HepG2 (cell line): ENCODE measurements around the gene KAT2A. TPM values are rescaled to one million over a fixed set of nuclear protein-coding genes. Genes with fewer than 3 reads are reported as not detected.
A peak's percentile ranks its signal among the peaks of the same experiment; 100 is the strongest.

Experiments
- ATAC-seq: fragments of 200-7000 bp; cut with Tn5 transposase; 3 replicates; pipeline ENCODE4 v1.9.1; 2020; ENCODE audit warnings: mild to moderate bottlenecking, moderate library complexity
- BruUV-seq: library from RNA; stranded (reverse); fragments of 400-500 nt; replicated peaks from 2 replicates; lab custom pipeline; 2021; lab: Mats Ljungman, UMichigan
- CTCF ChIA-PET: fragments of 300-600 bp; formaldehyde crosslinking; extraction: SDS; loops from one replicate; lab custom pipeline; 2021; ENCODE audit warnings: low total read pairs, inconsistent platforms, low intra/inter-chr PET ratio; lab: Yijun Ruan, JAX
- POLR2A ChIA-PET: fragments of 350-600 bp; sonication (Branson Sonifier 250); formaldehyde crosslinking; loops from one replicate; lab custom pipeline; 2020; ENCODE audit warnings: antibody characterized with exemption, inconsistent platforms; lab: Yijun Ruan, JAX
- DNase-seq: peaks from one replicate; pipeline ENCODE4 v3.0.0-alpha.2; 2015; ENCODE audit warnings: low spot score
- FAIRE-seq: peaks from 3 replicates; lab custom pipeline; 2011; peaks lifted over from hg19 to GRCh38; lab: Jason Lieb, UNC
- H2AFZ ChIP-seq: one replicate; pipeline ENCODE4 v1.6.1; 2011; ENCODE audit warnings: low read length, inconsistent platforms
- H3K27ac ChIP-seq: fragments of 300-600 bp; 3 replicates; pipeline ENCODE4 v1.8.0; 2011; ENCODE audit warnings: mixed run types, mild to moderate bottlenecking, mixed read lengths, low read length, inconsistent platforms; ENCODE audit not compliant: insufficient read depth; ENCODE audit errors: extremely low read length
- H3K27me3 ChIP-seq, 2 experiments: fragments of 200-600 bp in 1 of 2; 2 replicates in 1 of 2; 3 replicates in 1 of 2; pipeline versions ENCODE4 v1.6.0 to v1.8.0; 2011; ENCODE audit warnings: low read length in 2 of 2, mild to moderate bottlenecking in 2 of 2, moderate library complexity in 2 of 2, inconsistent platforms in 1 of 2; ENCODE audit not compliant: insufficient read depth in 2 of 2, control insufficient read depth in 1 of 2
- H3K36me3 ChIP-seq, 2 experiments: fragments of 200-600 bp in 1 of 2; replicated peaks in 1 of 2; 2 replicates in 1 of 2; 3 replicates in 1 of 2; pipeline versions ENCODE4 v1.5.1 to v1.8.0; 2011; ENCODE audit warnings: low read length in 2 of 2, inconsistent platforms in 1 of 2; ENCODE audit not compliant: insufficient read depth in 2 of 2, control insufficient read depth in 1 of 2
- H3K4me1 ChIP-seq: 2 replicates; pipeline ENCODE4 v1.5.1; 2012; ENCODE audit warnings: low read length, inconsistent platforms; ENCODE audit not compliant: insufficient read depth
- H3K4me2 ChIP-seq: 2 replicates; pipeline ENCODE4 v1.6.0; 2011; ENCODE audit warnings: low read depth, low read length, inconsistent platforms
- H3K4me3 ChIP-seq, 3 experiments: fragments of 200-600 bp in 1 of 3; sonication (generic), shearing (Covaris generic) in 1 of 3; replicated peaks in 1 of 3; 2 replicates each; pipeline ENCODE4 v1.5.1; 2011 to 2016; ENCODE audit warnings: low read length in 3 of 3, inconsistent platforms in 2 of 3, low read depth in 2 of 3, mild to moderate bottlenecking in 2 of 3, control low read depth in 1 of 3, mixed read lengths in 1 of 3; ENCODE audit not compliant: insufficient read depth in 1 of 3
- H3K79me2 ChIP-seq: one replicate; pipeline ENCODE4 v1.6.1; 2011; ENCODE audit warnings: low read length, inconsistent platforms; ENCODE audit not compliant: insufficient read depth
- H3K9ac ChIP-seq: 2 replicates; pipeline ENCODE4 v1.6.0; 2011; ENCODE audit warnings: mild to moderate bottlenecking, low read depth, low read length, inconsistent platforms; ENCODE audit not compliant: insufficient read depth
- H3K9me3 ChIP-seq: 2 replicates; pipeline ENCODE4 v1.5.1; 2012; ENCODE audit warnings: mild to moderate bottlenecking, low read length
- H4K20me1 ChIP-seq: 2 replicates; pipeline ENCODE4 v1.6.0; 2011; ENCODE audit warnings: inconsistent platforms, mild to moderate bottlenecking, low read length, moderate library complexity; ENCODE audit not compliant: insufficient read depth
- CHCHD3 ChIP-seq: sonication (generic); formaldehyde crosslinking; IDR thresholded peaks from 2 replicates; pipeline ENCODE4 v1.8.0; 2022; ENCODE audit warnings: mild to moderate bottlenecking, missing genetic modification reagents, moderate library complexity
- EED ChIP-seq: sonication (generic); formaldehyde crosslinking; IDR thresholded peaks from 2 replicates; pipeline ENCODE4 v1.5.0; 2020; ENCODE audit warnings: mild to moderate bottlenecking, missing genetic modification reagents
- FOXP1 ChIP-seq, 2 experiments: fragments of 450-650 bp in 1 of 2; IDR thresholded peaks; 2 replicates each; pipeline ENCODE4 v1.6.1; 2017 to 2018; ENCODE audit warnings: antibody characterized with exemption in 1 of 2
- GLMP ChIP-seq: sonication (generic); formaldehyde crosslinking; IDR thresholded peaks from 2 replicates; pipeline ENCODE4 v1.9.0; 2021; ENCODE audit warnings: missing genetic modification reagents, mild to moderate bottlenecking, borderline replicate concordance
- HDAC6 ChIP-seq: fragments of 200-600 bp; sonication (generic); IDR thresholded peaks from 2 replicates; pipeline ENCODE4 v1.7.0; 2017; ENCODE audit warnings: mild to moderate bottlenecking, antibody characterized with exemption, low read length, low read depth
- HHEX ChIP-seq: IDR thresholded peaks from 2 replicates; pipeline ENCODE4 v1.6.1; 2016; ENCODE audit warnings: control low read depth
- HOXA9 ChIP-seq: sonication (generic); formaldehyde crosslinking; IDR thresholded peaks from 2 replicates; pipeline ENCODE4 v1.8.1; 2022; ENCODE audit warnings: missing genetic modification reagents, mild to moderate bottlenecking, moderate library complexity, borderline replicate concordance
- IKZF1 ChIP-seq: fragments of 450-650 bp; IDR thresholded peaks from 2 replicates; pipeline ENCODE4 v1.7.1; 2016
- KLF11 ChIP-seq: IDR thresholded peaks from 2 replicates; pipeline ENCODE4 v1.6.1; 2016; ENCODE audit warnings: missing compliant biosample characterization
- NBN ChIP-seq: fragments of 450-650 bp; conservative IDR thresholded peaks from 2 replicates; pipeline ENCODE4 v1.6.1; 2017
- STAG1 ChIP-seq: sonication (generic); formaldehyde crosslinking; IDR thresholded peaks from 2 replicates; pipeline ENCODE4 v1.4.0; 2020; ENCODE audit warnings: missing genetic modification reagents
- USF2 ChIP-seq, 2 experiments: sonication (generic) in 1 of 2; formaldehyde crosslinking in 1 of 2; IDR thresholded peaks; 2 replicates each; pipeline versions ENCODE4 v1.5.1 to v1.6.1; 2011 to 2020; ENCODE audit warnings: borderline replicate concordance in 1 of 2, low read depth in 1 of 2, low read length in 1 of 2, mild to moderate bottlenecking in 1 of 2, missing genetic modification reagents in 1 of 2, moderate library complexity in 1 of 2
- ZBTB20 ChIP-seq: sonication (generic); formaldehyde crosslinking; IDR thresholded peaks from 2 replicates; pipeline ENCODE4 v1.8.1; 2023; ENCODE audit warnings: missing genetic modification reagents, low read depth, mild to moderate bottlenecking, borderline replicate concordance
- ZMYM2 ChIP-seq: sonication (generic); formaldehyde crosslinking; IDR thresholded peaks from 2 replicates; pipeline ENCODE4 v1.8.0; 2022; ENCODE audit warnings: mild to moderate bottlenecking, missing genetic modification reagents
- ZNF354B ChIP-seq: sonication (generic); formaldehyde crosslinking; IDR thresholded peaks from 2 replicates; pipeline ENCODE4 v1.8.0; 2022; ENCODE audit warnings: mild to moderate bottlenecking, missing genetic modification reagents
- ZNF446 ChIP-seq: sonication (generic); formaldehyde crosslinking; IDR thresholded peaks from 2 replicates; pipeline ENCODE4 v1.5.0; 2020; ENCODE audit warnings: mild to moderate bottlenecking, missing genetic modification reagents
- ZNF562 ChIP-seq: sonication (generic); formaldehyde crosslinking; IDR thresholded peaks from 2 replicates; pipeline ENCODE4 v1.8.0; 2022; ENCODE audit warnings: missing genetic modification reagents, borderline replicate concordance
- ZNF660 ChIP-seq: sonication (generic); formaldehyde crosslinking; IDR thresholded peaks from 2 replicates; pipeline ENCODE4 v1.5.1; 2020; ENCODE audit warnings: mild to moderate bottlenecking, low read depth, missing genetic modification reagents, borderline replicate concordance
- ZNF788 ChIP-seq: sonication (generic); formaldehyde crosslinking; IDR thresholded peaks from 2 replicates; pipeline ENCODE4 v1.5.0; 2020; ENCODE audit warnings: mild to moderate bottlenecking, missing genetic modification reagents, borderline replicate concordance
- WGBS: methylation state at CpG from one replicate; pipeline ENCODE4 v1.1.6; 2017; ENCODE audit warnings: low lambda C conversion rate; 5-methylcytosine and 5-hydroxymethylcytosine counted together
- in situ Hi-C: cut with HindIII; loops from 2 replicates; pipeline ENCODE4 v1.10.0; 2017; ENCODE audit warnings: low pct_unique_long_range_greater_than_20kb; ENCODE audit not compliant: extremely low pct_ligation_motif_present
- intact Hi-C: fragments of 100-400 bp; cut with micrococcal nuclease; formaldehyde crosslinking; loops from one replicate; pipeline ENCODE4 v1.10.0; 2022; ENCODE audit not compliant: unreplicated experiment
- polyA plus RNA-seq, 8 experiments: library from polyadenylated mRNA; depleted of rRNA in 3 of 8; stranded (reverse) in 7 of 8; unstranded in 1 of 8; fragments of >200 nt; fragmentation: Illumina TruSeq in 4 of 8; extraction: Trizol in 4 of 8; gene quantifications; 2 replicates each; pipeline versions ENCODE4 v1.2.1 to v1.2.3, GENCODE V29; 2011 to 2016; ENCODE audit warnings: low read depth in 4 of 8, missing spikeins in 1 of 8, mixed read lengths in 1 of 8; ENCODE audit not compliant: insufficient read depth in 1 of 8
- total RNA-seq, 5 experiments: library from RNA; depleted of rRNA; stranded (reverse); fragments of >200 nt; fragmentation: Illumina TruSeq; extraction: Trizol; gene quantifications; 2 replicates each; pipeline ENCODE4 v1.2.3, GENCODE V29; 2016; ENCODE audit warnings: low read depth in 1 of 5
- TF ChIP-seq, protein P1 (sequence below): sonication (generic); formaldehyde crosslinking; IDR thresholded peaks from 2 replicates; pipeline ENCODE4 v1.5.1; 2020; ENCODE audit warnings: missing genetic modification reagents, mild to moderate bottlenecking, borderline replicate concordance

Gene KAT2A
- total and polyA plus RNA-seq, 2 of the 13 experiments (the other 11 are each of a cell fraction or from before 2014, with no cell fraction given) = 29.1 to 90.4 TPM

GRCh38 chr17:42131232-42131631, 10.1 kb upstream of the KAT2A start (continued):
- TF ChIP-seq ZNF660 (CRISPR knock-in tag) = no peak
- TF ChIP-seq IKZF1 = 0 out of 2 replicates have a peak, but pooled peaks have one; percentile 65
- TF ChIP-seq ZNF354B = no peak
- TF ChIP-seq EED (CRISPR knock-in tag) = no peak

DNA sequence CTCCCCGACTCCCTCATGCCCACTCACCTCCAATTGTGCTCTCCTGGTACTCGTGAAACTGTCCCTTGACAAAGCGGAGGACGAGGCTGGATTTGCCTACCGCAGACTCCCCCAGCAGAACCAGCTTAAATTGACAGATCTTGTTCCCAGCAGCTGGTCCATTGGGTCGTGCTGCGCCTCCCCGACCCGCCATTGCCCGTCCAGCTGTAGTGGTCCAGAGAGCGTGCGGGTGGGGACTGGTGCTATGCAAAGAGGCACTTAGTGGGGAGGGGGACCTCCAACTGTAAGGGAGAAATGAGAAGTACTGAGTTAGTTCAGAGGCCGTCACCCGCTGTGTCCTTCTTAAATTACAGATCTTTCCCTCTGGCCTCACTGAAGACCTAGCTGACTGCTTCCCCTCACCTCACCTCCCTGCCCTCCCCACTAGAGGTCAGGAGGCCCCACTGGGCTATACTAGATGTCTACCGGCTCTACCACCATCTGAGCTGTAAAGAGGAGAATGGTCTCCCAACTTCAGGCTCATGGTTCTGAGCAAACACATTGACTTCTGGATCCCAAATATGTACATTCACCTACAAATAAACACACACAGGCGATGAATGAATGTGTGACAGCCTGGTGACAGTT, 9.3 kb upstream of the KAT2A start:
- H3K79me2 ChIP-seq = peaks cover 43% of the 10 kb centered on the region
- TF ChIP-seq ZBTB20 (CRISPR knock-in tag) (no peak), USF2 (IDR thresholded peaks at IDR 0.05; ENCODE audit: low read depth, low read length) (no peak), USF2 (CRISPR knock-in tag; IDR thresholded peaks at IDR 0.05; ENCODE audit: borderline replicate concordance) (no peak), FOXP1 (IDR thresholded peaks at IDR 0.05) (no peak), FOXP1 (CRISPR knock-in tag; IDR thresholded peaks at IDR 0.05) (0 out of 2 replicates have a peak, but pooled peaks have one; percentile 11), GLMP (no peak), ZNF788 (CRISPR knock-in tag) (no peak), HDAC6 (no peak), KLF11 (no peak), STAG1 (peak; percentile 23; the same call in 1 of the 2 replicates), ZNF562 (CRISPR knock-in tag) (no peak), ZNF446 (CRISPR knock-in tag) (no peak), HHEX (CRISPR knock-in tag) (no peak), HOXA9 (no peak), ZMYM2 (CRISPR knock-in tag) (no peak), NBN (no peak), CHCHD3 (CRISPR knock-in tag) (no peak)
- TF ChIP-seq, protein P1, sequence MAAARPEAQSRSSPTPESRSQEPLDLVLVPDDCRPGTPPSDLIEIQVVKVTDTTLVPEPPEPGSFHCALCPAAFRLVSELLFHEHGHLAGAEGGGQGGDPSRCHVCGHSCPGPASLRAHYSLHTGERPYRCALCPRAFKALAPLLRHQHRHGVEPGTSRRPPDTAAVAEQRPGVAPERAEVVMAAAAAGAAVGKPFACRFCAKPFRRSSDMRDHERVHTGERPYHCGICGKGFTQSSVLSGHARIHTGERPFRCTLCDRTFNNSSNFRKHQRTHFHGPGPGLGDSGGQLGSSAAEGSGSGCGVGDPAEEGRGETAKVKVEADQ = no peak

More for the DNA sequence above, 9.3 kb upstream of the KAT2A start:
- 95% methylated on average over 16 of the region's 16 CpGs for WGBS
- Histone ChIP-seq H3K36me3 (peaks cover 40 to 86% of the 10 kb centered on the region in 2 experiments), H3K27ac (no peak overlapping the region), H3K4me1 (peaks cover 32% of the 10 kb centered on the region), H4K20me1 (peaks cover 3% of the 10 kb centered on the region; the same call in 1 of the 2 replicates), H2AFZ (no peak overlapping the region), H3K9me3 (no peaks in the 10 kb centered on the region), H3K4me3 (no peak overlapping the region), H3K9ac (no peak overlapping the region), H3K27me3 (no peaks in the 10 kb centered on the region), H3K4me2 (no peak overlapping the region)
- POLR2A ChIA-PET = interaction anchor here (1.7 kb wide), 1 partner anchor 9 kb away, joined by 9 read pairs; the partner anchor contains the start of gene KAT2A
- DNase-seq (no peak), ATAC-seq (peak; percentile 55), FAIRE-seq (no peak)
- intact Hi-C loops (no loop called here), in situ Hi-C loops (no loop called here)
- no TSS peak for BruUV-seq
- CTCF ChIA-PET = no interaction called here
